SK-N-SH (cell line): ENCODE results near the gene KLF18.

ENCODE experiments used
- EP300 ChIP-seq, 2 experiments: IDR thresholded peaks; 2 replicates each; pipeline versions ENCODE4 v1.4.0 to v1.6.1; 2012; ENCODE audit warnings: borderline replicate concordance in 1 of 2, low read depth in 1 of 2, low read length in 1 of 2
- POLR2AphosphoS5 ChIP-seq: IDR thresholded peaks from 2 replicates; pipeline ENCODE4 v1.6.1; 2012; ENCODE audit warnings: low read depth, low read length
- TCF12 ChIP-seq: IDR thresholded peaks from 2 replicates; pipeline ENCODE4 v1.4.0; 2012
- TF ChIP-seq, protein P1 (sequence below): fragments of 200-600 bp; sonication (generic); IDR thresholded peaks from 2 replicates; pipeline ENCODE4 v1.6.1; 2017; ENCODE audit warnings: antibody characterized with exemption, mild to moderate bottlenecking, moderate library complexity

DNA sequence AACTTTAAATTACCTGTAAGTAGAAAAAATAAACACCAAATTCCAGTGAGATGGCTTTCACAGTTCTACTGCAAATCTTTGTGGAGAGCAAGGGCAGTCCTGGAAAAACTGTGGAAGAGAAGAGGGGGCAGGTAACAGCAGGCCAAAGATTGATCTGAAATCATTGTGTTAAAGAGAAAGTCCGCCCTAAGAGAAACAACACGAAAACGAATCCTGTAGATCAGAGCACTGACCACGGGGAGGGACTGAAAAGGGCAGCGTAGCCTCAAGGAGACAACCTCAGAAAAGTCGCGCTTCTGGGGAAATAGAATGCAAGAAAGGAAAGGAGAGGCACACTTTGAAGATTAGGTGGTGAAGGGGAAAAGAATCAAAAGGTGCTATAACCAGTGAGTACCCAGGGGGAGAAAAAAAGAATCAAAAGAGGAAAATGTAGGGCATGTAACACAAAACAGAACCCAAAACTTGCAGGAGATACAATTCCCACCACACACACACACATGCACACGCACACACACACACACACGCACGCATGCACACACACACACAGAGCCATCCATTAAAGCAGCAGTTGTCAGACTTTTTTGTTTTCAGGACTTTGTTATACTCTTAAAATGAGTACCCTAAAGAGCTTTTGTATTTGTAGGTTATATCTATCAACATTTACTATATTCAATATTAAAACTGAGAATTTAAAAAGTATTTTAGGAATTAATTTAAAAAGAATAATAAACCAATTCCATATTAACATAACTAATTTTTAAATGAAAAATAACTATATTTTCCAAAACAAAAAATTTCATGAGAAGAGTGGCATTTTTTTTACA is 50.8 kb downstream of the KLF18 start:
- TF ChIP-seq, protein P1, sequence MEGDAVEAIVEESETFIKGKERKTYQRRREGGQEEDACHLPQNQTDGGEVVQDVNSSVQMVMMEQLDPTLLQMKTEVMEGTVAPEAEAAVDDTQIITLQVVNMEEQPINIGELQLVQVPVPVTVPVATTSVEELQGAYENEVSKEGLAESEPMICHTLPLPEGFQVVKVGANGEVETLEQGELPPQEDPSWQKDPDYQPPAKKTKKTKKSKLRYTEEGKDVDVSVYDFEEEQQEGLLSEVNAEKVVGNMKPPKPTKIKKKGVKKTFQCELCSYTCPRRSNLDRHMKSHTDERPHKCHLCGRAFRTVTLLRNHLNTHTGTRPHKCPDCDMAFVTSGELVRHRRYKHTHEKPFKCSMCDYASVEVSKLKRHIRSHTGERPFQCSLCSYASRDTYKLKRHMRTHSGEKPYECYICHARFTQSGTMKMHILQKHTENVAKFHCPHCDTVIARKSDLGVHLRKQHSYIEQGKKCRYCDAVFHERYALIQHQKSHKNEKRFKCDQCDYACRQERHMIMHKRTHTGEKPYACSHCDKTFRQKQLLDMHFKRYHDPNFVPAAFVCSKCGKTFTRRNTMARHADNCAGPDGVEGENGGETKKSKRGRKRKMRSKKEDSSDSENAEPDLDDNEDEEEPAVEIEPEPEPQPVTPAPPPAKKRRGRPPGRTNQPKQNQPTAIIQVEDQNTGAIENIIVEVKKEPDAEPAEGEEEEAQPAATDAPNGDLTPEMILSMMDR = no peak
- TF ChIP-seq TCF12 = no peak
- no peak for TF ChIP-seq POLR2AphosphoS5
- TF ChIP-seq EP300 (IDR thresholded peaks at IDR 0.05; ENCODE audit: borderline replicate concordance in 1 of 2, low read depth in 1 of 2, low read length in 1 of 2) = no peak
